ENCODE measurements around the gene LRRC36. TPM values are rescaled to one million over a fixed set of nuclear protein-coding genes. Genes with fewer than 3 reads are reported as not detected.

The LRRC36 gene
- total RNA-seq, 1 donor from 2014 or later = 1.4 TPM

DNA sequence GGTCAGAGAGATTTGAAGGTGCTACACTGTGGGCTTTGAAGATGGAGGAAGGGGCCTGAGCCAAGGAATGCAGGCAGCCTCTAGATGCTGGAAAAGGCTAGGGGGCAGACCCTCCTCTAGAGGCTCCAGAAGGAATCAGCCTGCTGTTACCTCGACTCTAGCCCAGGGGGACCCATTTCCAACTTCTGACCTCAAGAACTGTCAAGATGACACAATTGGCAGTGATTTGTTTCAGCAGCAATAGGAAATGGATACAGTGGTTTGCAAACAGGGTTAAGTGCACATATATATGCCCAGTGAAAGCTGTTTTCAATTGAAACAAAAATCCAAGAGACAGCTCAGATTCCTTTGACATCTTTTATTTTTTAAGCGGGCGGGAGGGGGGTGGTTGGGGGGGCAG is 93.3 kb downstream of the LRRC36 start:
- DNase-seq (ENCODE audit: extremely low read depth, low read depth, low spot score) = no peak

DNA sequence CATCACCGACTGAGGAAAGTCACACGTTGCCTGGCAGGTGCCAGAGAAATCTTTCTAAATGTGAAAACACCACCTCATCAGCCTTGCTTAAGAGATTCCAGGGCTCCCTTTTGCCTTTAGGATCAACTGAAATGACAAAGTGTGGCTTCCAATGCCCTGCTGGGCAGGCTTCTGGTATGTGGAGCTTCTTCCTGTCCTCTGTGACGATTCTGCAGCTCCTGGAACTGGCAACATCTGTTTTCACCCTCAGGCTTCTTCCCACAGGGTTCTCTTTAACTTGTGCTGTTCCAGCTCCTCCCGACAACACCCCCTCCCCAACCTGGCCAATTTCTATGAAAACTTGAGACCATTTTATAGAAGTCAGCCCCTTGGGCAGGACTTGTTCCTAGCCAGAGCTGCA is 94.4 kb downstream of the LRRC36 start:
- DNase-seq (ENCODE audit: extremely low read depth, low read depth, low spot score) = no peak

DNA sequence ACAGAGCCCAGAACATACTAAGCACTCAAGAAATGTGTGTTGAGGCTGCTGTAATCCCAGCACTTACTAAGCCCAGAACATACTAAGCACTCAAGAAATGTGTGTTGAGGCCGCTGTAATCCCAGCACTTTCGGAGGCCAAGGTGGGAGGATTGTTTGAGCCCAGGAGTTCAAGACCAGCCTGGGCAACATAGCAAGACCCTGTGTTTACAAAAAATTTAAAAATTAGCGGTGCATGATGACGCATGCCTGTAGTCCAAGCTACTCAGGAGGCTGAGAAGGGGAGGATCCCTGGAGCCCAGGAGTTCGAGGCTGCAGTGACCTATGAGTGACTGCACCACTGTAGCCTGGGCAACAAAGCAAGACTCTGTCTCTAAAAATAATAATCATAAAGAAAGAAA is 96.4 kb downstream of the LRRC36 start:
- no peak for DNase-seq (ENCODE audit: extremely low read depth, low read depth, low spot score)

DNA sequence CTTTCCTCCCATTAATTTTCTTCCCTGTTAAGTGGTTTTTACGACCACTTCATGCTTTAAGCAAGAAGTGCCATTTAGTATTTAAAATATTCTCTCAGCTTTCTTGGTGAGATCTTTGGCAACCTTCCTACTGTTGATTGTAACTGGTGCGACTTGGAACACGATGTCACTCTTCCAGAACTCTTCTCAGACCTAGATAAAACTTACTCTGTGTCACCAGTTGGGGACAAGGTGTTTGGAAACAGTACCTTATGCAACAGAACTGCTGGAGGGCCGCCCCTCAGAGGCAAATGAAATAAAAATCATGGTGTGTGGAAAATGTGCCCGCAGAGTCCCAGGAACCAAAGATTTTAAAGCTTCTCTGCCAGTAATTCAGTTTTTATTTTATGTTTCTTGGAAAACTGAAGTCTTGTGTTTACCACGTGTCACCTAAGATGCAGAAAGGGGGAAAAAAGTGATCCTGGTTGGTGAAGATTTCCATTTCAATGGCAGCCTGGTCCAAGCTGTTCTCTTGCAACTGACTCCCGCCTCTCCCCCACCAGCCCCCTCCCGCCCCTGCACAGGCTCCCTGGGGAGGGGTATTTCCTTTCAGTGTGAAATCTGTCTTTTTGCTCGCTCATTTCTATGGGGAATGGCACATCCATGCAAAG is 97.1 kb downstream of the LRRC36 start:
- DNase-seq (ENCODE audit: extremely low read depth, low read depth, low spot score) = no peak

DNA sequence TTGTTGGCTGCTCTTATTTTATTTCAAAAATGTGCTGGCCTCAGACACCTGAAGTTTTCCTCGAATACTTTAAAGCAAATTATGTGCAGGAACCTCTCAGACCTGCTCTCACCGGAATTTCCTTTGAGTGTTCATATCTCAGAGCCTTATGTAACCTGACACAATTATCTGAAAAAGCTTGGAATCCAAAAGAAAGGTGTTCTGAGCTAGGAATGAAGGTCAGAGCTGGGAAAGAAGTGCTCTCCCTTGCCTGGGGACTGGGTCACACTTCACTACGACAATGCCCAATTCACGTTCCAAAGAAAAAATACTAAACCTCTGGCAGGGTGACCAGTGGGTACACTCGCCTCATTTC is 97.6 kb downstream of the LRRC36 start:
- DNase-seq (ENCODE audit: extremely low read depth, low read depth, low spot score) = no peak

DNA sequence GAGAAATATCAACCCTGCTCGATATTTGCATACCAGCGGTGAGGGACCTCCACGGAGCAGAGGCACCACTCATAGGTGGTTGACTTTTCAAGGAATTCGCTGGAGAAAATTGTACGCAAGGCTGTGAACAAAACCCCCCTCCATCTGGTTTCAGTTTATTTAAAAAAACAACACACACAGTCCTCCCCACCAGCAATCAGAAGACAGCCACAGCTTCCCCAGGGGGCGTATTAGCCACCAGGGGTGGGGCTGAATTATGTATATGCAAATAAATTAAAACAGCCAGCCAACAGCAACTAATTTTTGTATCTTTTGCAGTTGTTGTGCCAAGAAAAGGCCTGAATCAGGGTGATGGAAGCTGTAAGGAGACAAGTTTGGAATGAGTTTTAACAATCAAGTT is 98.4 kb downstream of the LRRC36 start:
- no peak for DNase-seq (ENCODE audit: extremely low read depth, low read depth, low spot score)

DNA sequence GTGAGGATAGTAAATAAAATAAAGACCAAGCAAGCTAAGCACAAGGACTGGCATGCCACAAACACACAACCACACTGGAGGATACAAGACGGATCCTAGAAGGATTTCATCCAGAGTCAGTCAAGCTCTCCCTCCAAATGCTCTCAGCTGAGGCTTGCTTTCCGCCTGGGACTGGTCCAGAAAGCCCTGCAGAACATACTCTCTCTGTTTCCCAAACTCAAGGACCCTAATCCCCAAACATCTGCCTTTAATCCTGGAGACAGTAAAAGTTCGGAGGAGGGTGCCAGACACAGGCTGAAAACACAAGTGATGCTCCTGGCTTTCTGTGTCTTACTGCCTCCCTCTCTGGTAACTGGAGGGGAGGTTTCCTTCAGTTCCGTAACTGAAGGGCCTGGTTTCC is 99.0 kb downstream of the LRRC36 start:
- DNase-seq (ENCODE audit: extremely low read depth, low read depth, low spot score) = no peak

DNA sequence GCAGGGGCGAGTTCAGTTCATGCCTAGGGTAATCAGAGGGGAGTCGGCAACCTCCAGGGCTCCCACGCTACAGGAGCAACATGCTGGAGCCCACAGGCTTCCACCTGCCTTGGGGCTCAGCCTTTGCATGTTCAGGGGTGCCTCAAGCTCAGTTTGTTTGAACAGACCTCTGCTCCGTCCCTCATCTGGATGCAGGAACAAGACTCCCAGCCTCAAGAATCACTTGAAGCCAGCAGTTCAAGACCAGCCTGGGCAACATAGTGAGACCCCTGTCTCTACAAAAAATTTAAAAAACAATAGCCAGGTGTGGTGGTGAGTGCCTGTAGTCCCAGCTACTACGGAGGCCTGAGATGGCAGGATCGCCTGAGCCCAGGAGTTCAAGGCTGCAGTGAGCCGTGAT is 99.4 kb downstream of the LRRC36 start:
- DNase-seq (ENCODE audit: extremely low read depth, low read depth, low spot score) = no peak

DNA sequence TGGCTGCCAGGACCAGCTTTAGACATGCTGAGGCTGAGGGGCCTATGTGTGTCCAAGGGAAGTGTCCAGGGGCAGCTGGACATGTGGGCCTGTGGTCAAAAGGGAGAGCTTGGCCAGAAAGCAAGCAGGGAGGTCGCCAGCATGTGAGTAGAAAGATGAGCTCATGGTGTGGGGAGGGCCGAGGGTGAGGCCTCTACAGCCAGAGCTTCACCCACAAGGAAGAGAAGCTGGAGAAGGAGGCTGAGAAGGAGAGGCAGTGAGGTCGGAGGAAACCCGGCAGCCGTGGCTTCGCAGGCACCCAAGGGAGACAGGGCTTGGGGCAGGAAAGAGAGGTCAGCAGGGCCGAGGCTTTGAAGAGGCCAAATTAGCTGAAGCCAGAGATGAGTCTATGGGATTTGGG is 100.3 kb downstream of the LRRC36 start:
- DNase-seq (ENCODE audit: extremely low read depth, low read depth, low spot score) = no peak

DNA sequence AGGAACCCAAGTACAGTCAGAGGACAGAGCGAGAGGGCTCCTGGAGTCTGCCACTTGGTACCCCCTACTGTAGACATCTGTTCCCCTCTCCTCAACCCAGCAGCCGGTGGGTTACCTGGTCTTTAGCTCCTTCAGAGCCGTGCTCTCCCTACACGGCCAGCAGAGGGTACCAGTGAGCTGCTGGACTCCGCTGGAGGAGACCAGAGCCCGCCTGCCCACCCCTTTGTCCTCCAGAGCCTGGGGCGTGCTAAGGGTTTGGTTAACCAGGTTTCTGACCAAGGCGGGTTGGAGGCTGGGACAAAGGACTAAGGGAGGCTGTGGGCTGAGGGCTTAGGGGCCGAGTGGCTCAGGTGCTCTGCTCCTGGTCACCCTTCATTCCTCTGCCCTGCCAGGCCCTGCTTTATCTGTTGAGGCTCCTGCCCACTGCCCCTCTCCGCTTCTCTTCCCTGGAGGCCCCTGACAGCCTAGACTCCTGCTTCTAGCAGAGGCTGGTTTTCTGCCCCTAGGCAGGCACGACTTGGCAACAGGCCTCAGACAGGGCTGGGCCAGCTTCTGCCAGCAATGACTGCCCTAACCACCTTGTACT is 101.6 kb downstream of the LRRC36 start:
- DNase-seq (ENCODE audit: extremely low read depth, low read depth, low spot score) = no peak

DNA sequence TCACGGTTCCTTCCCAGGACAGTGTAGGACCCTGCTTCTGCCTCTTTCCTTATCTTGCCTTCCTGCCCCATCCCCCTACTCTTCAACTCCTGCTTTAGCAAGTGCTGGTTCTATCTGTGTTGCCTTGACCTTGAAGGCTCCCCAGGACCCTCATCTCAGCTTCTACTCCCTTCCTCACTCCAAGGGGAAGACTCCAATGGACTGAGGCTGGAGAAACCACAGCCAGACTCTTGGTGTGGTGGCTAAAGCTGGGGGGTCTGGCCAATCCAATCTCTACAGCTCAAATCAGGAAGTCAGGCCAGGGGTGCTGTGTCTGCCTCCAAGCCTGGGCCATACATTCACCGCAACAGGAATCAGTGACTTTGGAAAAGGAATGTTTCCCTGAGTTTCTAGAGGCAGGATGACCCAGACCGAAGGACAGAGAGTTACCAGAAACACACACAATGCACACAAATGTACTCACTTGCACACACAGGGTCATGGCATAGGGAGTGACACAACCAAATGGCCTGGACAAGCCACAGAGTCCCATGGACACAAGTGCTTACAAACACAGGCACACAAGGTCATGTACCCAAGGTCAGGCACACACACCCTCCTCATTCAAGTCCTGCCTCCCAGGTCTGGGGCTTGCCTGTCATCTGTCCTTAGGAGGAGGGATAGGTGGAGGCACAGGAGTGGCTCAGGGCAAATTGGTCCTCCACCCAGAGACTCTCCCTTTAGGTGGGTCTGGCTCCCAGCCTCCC is 102.6 kb downstream of the LRRC36 start:
- no peak for DNase-seq (ENCODE audit: extremely low read depth, low read depth, low spot score)

DNA sequence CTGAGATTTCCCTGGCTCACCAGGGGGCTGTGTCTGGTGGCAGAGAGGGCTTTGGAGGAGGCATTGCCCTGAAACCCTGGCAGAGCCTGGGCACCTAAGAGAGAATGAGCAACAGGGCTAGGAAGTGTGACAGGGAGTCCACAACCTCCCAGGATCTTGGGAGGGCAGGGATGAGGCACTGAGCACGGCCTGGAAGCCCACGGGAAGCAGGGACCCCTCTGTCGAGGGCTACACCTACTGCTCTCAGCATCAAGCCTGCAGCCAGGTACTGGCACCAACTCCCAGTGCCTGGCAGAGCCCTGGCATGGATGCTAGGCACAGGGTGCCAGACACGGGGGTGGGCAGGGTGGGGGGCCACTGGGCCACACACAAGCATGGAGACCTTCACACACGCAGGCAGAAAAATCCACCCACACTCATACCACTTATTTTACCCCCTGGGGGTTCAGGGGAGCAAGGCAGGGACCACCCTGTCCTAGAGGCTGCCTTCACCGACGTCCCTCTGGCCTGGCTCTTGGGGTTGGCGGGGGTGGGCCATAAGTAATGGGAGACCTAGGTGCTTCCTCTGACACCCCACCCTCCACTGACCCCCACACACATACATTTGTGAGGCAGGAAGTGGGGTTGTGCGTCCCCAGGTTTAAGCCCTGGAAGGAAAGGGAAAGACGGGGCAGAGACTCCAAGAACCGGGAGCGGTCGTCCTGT is 103.3 kb downstream of the LRRC36 start:
- no peak for DNase-seq (ENCODE audit: extremely low read depth, low read depth, low spot score)

DNA sequence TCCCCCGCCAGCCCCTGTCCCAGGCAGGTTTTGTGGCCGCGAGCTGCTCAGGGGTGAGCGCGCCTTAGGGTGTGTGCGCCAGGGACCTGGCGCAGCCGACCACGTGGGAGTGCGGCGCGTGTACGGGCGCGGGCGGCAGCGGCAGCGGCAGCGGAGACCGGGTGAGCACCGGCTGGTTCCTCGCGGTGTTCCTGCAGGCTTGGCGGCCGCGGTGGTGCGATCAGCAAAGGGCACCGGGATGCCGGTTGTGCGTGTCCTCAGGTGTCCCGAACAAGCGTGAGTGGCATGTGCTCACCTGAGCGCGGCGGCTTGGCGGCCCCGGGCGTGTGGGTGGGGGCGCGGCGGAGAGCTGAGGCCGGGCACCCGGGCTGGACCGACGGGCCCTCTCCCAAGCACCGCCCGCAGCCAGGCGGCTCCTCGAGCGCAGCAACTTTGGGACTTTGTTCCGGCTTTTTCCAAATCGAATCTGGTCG is 103.9 kb downstream of the LRRC36 start:
- DNase-seq (ENCODE audit: extremely low read depth, low read depth, low spot score) = no peak

DNA sequence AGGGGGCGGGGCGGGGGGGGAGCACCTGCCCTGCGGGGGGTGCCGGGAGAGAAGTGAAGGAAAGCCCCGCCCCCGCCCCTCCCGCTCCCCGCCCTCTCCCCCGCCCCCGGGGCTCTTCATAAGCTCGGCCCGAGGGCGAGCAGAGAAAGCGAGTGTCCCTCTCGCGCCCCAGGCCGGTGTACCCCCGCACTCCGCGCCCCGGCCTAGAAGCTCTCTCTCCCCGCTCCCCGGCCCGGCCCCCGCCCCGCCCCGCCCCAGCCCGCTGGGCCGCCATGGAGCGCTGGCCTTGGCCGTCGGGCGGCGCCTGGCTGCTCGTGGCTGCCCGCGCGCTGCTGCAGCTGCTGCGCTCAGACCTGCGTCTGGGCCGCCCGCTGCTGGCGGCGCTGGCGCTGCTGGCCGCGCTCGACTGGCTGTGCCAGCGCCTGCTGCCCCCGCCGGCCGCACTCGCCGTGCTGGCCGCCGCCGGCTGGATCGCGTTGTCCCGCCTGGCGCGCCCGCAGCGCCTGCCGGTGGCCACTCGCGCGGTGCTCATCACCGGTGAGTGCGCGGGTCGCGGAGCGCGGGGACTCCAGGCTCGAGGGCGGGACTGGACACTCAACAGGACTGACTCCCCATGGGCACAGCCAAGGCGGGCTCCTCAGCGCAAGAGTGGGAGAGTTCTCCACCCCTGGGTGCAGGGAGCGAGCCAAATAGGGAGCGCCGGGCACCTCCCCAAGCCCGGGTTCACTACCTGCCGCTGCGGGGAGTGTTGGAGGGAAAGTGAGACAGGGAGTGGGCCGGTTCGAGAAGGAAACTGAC is 104.6 kb downstream of the LRRC36 start, which contains the start of gene HSD11B2:
Gene HSD11B2, plus strand, starts transcription at position 145 of the 798 bp plus-strand sequence. Its CDS starts 128 bp downstream, at position 273.
- DNase-seq (ENCODE audit: extremely low read depth, low read depth, low spot score) = no peak

DNA sequence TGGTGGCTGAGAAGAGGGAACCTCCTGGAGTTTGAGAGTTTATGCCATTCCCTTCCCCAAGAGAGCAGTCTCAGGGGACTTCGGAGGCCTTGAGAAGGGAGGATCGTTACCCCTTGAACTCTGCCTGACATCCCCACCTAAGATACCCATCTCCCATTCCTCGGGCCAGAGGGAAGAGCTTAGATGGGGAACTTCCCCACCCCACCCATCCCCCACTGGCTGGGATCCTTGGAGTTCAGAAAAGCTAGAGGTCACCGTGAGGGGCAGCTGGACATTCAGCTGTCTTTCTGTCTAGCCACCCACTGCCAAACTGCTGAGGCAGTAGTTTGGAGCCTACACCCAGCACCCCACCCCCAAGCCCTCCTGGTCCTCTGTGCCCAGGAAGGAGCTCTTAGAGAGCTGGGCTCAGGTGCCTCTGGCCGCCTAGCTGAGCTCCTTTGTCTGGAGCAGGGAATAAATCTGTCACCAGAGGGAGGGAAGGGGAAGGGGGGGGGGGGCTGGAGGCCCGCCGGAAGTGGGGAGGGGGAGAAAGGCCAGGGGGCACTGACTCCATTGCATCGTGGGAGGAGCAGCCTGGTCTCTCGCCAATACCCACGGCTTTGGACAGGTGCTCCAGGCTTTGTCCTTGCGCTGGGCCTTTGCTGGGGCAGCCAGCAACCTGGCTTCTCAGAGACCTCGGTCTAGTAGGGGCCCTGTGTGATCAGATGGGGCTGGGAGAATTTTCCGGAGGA is 105.3 kb downstream of the LRRC36 start:
- DNase-seq (ENCODE audit: extremely low read depth, low read depth, low spot score) = no peak

DNA sequence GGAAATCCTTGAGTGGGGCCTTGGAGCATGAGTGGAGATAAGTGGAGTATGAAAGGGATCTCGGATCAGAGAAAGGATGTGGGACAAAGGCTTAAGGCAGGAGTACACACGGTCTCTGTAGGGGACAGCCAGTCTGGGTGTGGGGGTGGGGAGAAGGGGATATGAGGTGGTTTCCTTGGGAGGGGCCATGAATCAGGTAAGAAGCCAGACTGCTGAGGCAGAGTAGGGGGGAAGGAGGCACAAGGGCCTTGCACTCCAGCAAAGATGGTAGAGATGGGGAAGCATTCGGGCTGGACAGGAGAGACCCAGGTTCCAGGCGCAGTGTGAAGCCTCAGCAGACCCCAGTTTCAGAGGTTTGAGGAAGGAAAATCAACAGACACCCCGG is 105.9 kb downstream of the LRRC36 start:
- no peak for DNase-seq (ENCODE audit: extremely low read depth, low read depth, low spot score)

DNA sequence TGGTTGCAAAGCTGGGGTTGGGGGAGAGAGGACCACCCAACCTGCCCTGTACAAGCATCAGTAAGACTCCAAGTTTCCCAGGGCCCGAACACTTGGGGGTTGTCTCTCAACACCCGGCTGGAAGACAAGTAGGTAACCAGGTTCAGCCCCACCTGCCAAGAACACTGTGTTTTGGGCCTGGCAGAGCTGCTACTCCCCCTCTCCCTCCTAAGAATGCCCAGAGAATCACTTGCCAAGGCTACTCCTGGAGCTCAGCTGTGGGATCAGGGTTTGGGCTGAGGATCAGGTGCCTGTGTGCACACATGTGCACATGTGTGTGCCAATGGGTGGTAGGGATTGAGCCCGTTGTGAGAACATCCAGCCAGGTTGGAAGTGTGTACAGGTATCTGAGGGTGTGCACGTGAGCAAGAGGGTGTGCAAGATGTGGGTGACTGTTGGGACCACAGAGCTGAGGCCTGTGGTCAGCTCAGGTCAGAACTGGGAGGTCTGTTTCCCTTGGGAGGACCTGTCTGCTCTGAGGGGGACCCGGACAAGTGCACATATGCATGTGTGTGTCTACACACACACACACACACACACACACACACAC is 106.6 kb downstream of the LRRC36 start:
- DNase-seq (ENCODE audit: extremely low read depth, low read depth, low spot score) = no peak

Data from glomerular endothelial cell (primary cell).